ENCODE results near the gene DUSP7.

DNA sequence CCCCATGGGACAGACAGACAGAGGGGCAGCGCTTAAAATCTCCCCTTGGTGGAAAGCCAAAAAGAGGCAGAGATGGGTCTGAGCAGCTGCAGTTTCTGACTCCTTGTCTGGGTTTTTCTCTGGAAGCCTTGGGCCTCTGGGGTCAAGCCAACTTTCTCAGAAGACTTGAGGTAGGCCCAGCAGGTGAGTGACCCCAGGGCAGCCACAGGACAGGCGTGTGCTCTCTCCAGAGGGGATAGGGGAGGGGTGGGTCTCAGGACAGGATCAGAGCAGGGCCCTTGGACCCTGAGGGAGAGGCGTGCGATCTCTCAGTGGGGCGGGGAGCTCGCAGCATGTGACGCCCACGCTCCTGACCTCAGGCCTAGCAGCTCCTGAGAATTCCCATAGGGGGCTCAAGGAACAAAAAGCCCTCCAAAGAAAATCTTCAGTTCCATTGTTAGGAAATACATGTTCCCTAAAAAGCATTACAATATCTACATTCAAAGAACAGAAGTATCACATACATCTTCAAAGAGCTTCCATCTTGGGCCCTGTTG is 34.6 kb upstream of the DUSP7 start:
- TF ChIP-seq, protein P1, sequence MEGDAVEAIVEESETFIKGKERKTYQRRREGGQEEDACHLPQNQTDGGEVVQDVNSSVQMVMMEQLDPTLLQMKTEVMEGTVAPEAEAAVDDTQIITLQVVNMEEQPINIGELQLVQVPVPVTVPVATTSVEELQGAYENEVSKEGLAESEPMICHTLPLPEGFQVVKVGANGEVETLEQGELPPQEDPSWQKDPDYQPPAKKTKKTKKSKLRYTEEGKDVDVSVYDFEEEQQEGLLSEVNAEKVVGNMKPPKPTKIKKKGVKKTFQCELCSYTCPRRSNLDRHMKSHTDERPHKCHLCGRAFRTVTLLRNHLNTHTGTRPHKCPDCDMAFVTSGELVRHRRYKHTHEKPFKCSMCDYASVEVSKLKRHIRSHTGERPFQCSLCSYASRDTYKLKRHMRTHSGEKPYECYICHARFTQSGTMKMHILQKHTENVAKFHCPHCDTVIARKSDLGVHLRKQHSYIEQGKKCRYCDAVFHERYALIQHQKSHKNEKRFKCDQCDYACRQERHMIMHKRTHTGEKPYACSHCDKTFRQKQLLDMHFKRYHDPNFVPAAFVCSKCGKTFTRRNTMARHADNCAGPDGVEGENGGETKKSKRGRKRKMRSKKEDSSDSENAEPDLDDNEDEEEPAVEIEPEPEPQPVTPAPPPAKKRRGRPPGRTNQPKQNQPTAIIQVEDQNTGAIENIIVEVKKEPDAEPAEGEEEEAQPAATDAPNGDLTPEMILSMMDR (IDR thresholded peaks at IDR 0.05): no peak
- TF ChIP-seq, protein P2, sequence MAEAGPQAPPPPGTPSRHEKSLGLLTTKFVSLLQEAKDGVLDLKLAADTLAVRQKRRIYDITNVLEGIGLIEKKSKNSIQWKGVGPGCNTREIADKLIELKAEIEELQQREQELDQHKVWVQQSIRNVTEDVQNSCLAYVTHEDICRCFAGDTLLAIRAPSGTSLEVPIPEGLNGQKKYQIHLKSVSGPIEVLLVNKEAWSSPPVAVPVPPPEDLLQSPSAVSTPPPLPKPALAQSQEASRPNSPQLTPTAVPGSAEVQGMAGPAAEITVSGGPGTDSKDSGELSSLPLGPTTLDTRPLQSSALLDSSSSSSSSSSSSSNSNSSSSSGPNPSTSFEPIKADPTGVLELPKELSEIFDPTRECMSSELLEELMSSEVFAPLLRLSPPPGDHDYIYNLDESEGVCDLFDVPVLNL (CRISPR knock-in tag; IDR thresholded peaks at IDR 0.05; ENCODE audit: borderline replicate concordance, low read depth): no peak
- no peak for TF ChIP-seq ZNF232 (CRISPR knock-in tag; IDR thresholded peaks at IDR 0.05)
- TF ChIP-seq, protein P3, sequence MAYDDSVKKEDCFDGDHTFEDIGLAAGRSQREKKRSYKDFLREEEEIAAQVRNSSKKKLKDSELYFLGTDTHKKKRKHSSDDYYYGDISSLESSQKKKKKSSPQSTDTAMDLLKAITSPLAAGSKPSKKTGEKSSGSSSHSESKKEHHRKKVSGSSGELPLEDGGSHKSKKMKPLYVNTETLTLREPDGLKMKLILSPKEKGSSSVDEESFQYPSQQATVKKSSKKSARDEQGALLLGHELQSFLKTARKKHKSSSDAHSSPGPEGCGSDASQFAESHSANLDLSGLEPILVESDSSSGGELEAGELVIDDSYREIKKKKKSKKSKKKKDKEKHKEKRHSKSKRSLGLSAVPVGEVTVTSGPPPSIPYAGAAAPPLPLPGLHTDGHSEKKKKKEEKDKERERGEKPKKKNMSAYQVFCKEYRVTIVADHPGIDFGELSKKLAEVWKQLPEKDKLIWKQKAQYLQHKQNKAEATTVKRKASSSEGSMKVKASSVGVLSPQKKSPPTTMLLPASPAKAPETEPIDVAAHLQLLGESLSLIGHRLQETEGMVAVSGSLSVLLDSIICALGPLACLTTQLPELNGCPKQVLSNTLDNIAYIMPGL (CRISPR knock-in tag; IDR thresholded peaks at IDR 0.05): no peak
- no peak for TF ChIP-seq TCF7 (CRISPR knock-in tag; IDR thresholded peaks at IDR 0.05; ENCODE audit: low read depth)
- TF ChIP-seq SP1 (CRISPR knock-in tag; conservative IDR thresholded peaks at IDR 0.05): no peak
- TF ChIP-seq, protein P4, sequence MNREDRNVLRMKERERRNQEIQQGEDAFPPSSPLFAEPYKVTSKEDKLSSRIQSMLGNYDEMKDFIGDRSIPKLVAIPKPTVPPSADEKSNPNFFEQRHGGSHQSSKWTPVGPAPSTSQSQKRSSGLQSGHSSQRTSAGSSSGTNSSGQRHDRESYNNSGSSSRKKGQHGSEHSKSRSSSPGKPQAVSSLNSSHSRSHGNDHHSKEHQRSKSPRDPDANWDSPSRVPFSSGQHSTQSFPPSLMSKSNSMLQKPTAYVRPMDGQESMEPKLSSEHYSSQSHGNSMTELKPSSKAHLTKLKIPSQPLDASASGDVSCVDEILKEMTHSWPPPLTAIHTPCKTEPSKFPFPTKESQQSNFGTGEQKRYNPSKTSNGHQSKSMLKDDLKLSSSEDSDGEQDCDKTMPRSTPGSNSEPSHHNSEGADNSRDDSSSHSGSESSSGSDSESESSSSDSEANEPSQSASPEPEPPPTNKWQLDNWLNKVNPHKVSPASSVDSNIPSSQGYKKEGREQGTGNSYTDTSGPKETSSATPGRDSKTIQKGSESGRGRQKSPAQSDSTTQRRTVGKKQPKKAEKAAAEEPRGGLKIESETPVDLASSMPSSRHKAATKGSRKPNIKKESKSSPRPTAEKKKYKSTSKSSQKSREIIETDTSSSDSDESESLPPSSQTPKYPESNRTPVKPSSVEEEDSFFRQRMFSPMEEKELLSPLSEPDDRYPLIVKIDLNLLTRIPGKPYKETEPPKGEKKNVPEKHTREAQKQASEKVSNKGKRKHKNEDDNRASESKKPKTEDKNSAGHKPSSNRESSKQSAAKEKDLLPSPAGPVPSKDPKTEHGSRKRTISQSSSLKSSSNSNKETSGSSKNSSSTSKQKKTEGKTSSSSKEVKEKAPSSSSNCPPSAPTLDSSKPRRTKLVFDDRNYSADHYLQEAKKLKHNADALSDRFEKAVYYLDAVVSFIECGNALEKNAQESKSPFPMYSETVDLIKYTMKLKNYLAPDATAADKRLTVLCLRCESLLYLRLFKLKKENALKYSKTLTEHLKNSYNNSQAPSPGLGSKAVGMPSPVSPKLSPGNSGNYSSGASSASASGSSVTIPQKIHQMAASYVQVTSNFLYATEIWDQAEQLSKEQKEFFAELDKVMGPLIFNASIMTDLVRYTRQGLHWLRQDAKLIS (CRISPR knock-in tag; IDR thresholded peaks at IDR 0.05; ENCODE audit: borderline replicate concordance): no peak
- TF ChIP-seq CREB1 (CRISPR knock-in tag; IDR thresholded peaks at IDR 0.05): no peak
- TF ChIP-seq ZNF263 (CRISPR knock-in tag; IDR thresholded peaks at IDR 0.05; ENCODE audit: low read depth): no peak

All from WTC11 (cell line).